Dedifferentiated amniotic fluid mesenchymal stem cell (primary cell): Measurements from ENCODE around the gene MCRIP2.

Experiments
- DNase-seq: peaks from one replicate; pipeline ENCODE4 v3.0.0-alpha.2; 2016; ENCODE audit errors: extremely low spot score

Gene MCRIP2

DNA sequence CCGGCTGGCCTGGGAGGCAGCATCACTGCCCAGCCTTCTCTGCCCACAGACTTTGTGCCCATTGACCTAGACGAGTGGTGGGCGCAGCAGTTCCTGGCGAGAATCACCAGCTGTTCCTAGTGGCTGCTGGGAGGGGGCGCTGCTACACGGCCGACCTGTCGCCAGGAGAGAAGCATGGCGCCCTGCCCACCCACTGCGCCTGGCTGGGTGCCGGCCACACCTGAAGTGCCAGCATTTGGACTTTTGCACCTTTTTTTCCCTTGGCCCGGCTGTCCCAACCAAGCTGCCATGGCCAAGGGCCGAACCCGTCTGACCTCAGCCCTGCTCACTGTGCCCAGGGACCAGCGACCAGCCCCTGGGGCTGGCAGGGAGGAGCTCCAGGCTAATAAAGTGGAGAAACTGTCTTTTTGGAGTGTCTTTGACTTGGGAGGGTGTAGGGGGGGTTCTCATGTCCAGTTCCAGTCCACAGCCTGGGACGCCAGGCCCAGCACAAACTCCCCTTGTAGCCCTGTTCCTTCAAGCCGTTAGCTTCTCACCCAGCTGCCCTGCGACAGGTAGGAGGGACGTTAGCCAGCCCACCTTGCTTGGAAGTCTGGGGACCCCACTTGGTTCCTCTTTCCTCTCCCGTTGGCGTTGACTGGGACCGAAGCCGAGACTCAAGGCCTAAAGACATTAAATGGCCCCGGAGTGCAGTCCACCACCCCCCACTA, 6.6 kb downstream of the MCRIP2 start:
- no peak for DNase-seq

DNA sequence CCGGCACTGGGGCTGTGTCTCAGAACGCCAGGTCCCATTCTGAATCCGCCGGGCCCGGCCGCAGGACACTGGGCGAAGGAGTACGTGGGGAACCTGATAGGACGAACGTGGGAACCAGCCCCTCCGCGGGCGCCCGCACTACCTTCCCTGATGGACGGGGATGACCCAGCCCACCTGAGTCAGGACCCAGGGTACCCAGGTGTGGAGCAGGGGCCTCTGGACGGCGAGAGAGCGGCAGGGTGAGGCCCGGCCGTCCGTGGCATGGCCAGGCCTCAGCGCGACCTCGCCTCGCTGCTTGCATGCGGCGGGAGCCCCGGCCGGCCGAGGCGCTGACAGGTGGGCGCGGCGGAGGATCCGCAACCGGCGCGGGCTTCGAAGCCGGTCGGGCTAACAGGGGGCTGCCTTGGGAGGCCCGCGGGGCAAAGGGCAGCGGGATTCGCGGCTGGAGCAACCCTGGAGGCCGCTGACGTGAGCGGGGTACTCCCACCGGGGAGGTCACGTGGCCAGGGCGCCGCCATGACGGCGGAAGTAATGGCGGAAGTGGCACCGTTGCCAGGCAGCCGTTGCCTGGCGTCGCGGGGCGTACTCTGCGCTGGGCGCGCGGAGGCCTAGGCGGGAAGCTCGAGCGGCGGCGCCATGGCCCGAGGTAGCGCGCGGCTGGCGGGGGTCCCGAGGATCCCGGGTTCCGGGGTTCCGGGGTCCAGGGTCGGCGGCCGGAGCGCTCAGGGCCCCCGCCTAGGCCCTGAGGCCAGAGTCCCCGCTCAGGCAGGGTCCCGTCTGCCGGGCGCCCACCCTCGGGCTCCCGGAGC, 7.4 kb downstream of the MCRIP2 start, which contains the start of gene WDR90:
Gene WDR90, plus strand, starts transcription at position 585 of the 809 bp plus-strand sequence. Its CDS starts 52 bp downstream, at position 637.
- DNase-seq: peak; percentile 75

DNA sequence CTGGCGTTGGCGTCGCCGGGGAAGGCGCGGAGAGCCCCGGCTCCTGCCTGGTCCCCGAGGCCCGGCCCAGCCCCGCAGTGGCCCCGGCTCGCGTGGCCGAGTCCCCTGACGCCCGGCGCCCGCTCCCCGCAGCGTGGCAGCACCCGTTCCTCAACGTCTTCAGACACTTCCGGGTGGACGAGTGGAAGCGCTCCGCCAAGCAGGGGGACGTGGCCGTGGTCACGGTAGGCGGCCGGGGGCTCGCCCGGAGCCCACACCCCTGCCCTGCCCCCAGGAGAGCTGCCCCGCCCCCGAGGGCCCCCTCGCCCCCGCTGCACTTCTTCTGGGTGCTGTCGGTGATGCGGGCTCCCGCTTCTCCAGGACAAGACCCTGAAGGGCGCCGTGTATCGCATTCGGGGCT, 8.0 kb downstream of the MCRIP2 start:
- DNase-seq: no peak

DNA sequence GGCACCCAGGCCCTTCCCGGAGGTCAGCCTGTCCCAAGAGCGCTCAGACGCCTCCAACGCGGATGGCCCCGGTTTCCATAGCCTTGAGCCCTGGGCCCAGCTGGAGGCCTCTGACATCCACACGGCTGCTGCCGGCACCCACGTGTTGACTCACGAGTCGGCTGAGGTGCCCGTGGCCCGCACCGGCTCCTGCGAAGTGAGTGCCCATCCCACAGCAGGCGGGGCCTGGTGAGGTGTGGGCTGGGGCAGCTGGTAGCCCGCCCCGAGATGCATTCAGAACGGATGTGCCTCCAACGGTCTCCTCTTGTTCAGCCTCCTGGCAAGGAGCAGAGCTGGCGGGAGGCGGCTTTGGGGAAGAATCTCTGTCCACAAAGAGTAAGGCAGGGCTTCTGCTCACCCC, 10.2 kb downstream of the MCRIP2 start:
- DNase-seq: no peak

DNA sequence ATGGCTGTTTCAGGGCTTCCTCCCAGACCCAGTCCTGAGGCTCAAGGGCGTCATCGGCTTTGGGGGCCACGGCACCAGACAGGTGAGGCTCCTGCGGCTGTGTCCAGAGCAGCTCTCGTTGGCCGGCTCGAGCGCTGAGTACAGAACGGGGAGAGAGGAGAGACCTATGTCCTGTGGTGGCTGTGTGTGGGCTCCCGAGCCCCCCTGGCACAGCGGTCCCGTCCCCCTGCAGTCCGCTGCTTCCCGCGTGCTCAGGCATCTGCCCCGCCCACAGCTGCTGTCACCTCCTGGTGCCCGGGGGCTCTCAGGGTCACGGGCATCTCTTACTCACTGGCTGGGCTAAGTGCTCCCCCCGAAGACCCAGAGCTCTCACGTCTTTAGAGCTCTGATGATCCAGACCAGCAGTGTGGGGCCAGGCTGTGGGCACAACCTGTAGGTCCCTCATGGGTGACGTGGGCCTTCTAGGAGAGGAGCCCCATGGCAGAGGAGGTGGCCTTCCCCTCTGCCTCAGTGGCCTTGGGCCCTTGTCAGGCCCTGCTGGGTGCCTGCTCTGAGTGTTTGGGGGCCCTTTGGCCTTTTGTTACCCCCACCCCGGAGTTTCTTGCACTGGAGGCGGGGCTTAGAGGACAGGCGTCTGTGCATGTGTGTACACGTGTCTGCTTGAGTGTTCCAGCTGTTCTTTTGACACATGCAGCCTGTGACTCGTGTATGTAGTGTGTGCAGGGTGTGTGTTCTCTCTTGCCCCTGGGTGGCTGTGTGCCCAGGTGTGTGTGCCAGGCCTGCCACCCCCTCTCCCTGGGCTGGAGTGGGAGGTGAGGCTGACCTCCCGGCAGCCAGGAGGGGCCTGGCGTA, 11.1 kb downstream of the MCRIP2 start:
- no peak for DNase-seq

DNA sequence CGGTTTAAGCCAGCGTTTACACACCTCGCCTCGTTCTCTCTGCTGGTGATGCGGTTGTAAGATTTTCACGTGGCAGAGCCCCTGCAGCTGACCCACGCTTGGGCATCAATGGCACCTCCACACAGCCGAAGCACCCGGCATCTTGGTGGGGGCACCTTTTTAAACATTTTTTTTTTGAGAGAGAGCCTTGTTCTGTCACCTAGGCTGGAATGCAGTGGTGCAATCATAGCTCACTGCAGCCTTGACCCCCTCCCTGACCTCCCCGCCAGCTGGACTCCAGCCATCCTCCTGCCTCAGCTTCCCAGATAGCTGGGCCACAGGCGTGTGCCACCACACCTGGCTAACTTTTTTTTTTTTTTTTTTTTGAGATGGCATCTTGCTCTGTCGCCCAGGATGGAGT, 12.4 kb downstream of the MCRIP2 start:
- DNase-seq: no peak

DNA sequence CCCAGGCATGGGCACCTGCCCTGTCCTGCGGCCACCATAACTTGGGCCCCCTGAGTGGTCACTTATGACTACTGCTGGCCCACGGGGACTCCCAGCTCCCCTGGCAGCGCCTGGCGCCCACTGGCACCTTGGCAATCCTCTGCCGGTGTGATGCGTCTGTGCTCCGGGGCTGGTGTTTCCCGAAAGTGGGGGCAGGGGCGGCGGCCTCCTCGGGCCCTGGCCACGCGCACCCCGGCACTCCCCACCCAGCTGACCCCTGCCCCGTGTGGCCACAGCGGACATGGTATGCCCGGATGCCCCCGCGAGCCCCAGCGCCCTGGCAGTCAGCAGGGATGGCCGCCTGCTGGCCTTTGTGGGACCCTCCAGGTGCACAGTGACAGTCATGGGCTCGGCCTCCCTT, 15.9 kb downstream of the MCRIP2 start:
- DNase-seq: no peak

DNA sequence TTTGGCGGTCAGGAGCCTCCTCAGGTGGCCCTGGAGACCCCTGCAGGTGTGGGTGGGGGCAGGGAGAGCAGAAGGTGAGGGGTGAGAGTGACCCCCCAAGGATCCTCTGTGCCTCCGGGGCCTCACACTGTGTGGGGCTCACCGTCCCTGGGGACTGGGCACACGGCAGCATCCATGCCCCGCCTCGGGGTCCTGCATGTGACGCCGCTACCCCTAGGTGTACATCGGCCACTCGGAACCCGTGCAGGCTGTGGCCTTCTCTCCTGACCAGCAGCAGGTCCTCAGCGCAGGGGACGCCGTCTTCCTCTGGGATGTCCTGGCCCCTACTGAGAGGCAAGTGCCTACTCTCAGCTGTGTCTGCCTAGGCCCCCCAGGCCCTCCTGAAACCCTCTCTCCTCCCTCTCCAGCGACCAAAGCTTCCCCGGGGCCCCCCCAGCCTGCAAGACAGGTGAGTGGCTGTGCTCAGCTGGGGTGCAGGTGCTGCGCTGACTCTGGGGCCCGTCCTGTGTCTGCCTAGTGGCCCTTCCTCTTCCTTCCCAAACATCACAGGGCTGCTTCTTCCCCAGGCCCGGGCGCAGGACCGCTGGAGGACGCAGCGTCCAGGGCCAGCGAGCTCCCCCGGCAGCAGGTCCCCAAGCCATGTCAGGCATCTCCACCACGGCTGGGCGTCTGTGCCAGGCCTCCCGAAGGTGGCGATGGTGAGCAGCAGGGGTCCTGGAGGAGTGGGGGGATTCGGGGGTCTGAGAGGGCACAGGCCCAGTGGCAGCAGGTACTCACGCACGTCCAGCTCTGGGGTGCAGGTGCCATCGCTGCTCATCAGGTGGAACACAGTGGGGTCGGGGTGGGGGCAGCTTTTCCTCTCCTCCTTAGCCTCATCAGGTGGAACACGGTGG, 17.3 kb downstream of the MCRIP2 start:
- no peak for DNase-seq

DNA sequence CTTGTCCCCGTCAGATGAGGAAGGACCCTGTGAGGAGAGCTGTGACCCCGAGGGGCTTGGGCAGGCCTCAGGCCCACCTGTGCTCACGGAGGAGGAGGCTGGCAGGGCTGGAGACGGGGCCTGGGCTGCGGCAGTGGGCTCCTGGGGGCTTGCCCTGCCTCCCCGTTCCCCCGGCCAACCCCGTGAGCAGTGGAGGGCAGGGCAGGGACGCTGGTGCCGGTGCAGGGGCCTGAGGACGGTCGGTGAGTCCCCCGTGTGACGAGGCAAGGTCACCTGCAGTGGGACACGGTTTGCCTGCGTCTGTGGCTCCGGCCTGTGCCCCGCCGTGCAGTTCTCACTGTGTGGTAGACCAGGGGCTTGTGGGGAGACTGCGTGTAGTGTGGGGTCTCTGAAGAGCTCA, 18.0 kb downstream of the MCRIP2 start:
- no peak for DNase-seq

DNA sequence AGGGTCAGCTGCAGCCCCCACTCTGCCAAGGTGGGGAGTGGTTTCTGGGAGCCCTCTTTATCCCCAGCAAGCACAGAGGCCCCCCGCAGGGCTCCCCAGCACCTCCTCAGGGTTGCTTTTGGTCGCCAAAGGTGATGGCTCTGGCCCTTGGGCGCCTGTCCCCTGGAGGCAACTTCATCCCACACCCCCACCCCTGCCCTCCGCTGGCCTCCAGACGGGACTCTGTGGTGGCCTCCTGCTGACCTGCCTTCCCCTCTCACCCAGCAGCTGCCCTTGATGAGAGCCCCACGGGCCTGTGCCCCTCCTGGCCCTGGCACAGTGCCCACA, 18.5 kb downstream of the MCRIP2 start:
- no peak for DNase-seq

DNA sequence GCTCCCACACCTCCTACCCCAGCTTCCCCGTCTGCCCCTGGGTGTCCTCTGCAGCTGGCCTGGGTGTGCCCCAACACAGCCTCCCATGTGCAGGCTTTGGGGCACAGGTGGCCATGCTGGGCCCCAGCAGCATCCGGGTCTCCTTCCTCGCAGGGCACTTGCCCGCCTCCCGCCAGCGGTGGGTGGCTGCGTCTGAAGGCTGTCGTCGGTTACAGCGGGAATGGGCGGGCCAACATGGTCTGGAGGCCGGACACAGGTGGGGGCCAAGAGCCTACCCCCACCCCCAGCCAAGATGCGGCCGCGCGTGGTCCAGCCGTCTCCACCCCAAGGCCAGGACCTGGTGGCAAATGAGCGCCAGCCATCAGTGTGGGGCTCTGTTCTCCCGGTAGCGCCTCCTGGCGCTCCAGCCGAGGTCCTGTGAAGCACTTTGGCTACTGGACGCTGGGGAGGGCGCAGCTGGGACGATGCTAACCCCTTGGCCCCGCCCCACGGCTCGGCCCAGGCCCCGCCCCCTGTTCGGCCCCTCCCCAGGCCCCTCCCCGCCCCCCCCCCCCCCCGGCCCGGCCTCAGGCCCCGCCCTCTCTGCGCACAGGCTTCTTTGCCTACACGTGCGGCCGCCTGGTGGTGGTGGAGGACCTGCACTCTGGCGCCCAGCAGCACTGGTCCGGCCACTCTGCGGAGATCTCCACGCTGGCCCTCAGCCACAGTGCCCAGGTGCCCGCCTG, 19.0 kb downstream of the MCRIP2 start:
- DNase-seq: peak; percentile 21

DNA sequence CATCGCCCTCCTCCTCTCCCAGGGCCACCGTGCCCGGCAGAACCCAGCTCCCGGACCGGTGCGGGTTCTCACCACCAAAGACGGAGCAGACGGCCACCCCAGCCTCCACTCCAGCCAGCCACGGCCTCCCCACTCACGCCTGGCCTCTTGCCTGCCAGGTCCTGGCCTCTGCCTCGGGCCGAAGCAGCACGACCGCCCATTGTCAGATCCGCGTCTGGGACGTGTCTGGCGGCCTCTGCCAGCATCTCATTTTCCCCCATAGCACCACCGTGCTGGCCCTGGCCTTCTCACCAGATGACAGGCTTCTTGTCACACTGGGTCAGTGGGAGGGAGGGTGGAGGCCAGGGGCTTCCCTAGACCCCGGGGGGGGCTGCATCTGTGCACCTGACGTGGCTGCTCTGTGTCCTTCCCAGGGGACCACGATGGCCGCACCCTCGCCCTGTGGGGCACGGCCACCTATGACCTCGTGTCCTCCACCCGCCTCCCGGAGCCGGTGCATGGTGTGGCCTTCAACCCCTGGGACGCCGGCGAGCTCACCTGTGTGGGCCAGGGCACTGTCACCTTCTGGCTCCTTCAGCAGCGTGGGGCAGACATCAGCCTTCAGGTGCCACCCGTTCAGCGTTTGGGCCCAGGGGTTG, 19.7 kb downstream of the MCRIP2 start:
- DNase-seq: no peak

DNA sequence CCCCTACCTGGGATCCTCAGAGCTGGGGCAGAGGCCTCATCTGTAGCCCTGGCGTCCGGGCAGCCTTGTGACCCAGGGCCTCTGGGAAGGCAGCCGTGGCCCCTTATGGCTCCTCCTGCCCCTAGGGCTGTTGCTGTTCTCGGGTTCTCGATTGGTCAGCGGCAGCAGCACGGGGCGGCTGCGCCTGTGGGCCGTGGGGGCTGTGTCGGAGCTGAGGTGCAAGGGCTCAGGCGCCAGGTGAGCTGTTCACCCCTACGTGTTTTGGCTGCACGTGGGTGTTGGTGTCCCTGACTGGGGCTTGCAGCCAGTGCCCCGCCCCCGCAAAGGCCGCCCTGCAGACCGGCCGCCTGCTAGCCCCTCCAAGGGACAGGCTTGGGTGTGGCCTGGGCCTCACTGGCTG, 20.5 kb downstream of the MCRIP2 start:
- DNase-seq: no peak

DNA sequence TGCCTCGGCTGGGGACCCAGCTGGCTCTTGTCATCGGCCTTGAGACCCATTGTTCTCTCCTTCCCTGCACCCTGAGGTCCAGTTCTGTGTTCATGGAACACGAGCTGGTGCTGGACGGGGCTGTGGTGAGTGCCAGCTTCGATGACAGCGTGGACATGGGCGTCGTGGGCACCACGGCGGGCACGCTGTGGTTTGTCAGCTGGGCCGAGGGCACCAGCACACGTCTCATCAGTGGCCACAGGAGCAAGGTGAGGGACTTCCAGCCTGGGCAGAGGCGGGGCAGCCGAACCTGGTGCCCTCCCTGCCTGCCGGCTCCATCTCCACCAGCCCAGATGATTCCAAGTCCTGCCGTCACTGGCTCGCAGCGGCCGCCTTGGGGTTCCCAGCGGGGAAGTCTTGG, 21.0 kb downstream of the MCRIP2 start:
- DNase-seq: no peak

DNA sequence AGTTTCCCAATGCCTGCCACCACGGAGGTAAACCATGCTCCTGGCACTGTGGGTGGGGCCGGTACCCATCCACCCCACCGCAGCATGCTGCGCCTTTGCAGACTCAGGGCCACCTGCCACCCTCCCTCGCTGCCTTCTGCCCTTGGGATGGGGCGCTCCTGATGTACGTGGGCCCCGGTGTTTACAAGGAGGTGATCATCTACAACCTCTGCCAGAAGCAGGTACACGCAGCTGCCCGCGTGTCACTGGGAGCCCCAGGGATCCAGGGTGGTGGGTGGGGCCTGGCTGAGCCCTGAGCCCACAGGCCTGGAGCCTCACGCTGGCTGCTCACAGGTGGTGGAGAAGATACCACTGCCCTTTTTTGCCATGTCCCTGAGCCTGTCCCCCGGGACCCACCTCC, 24.9 kb downstream of the MCRIP2 start:
- no peak for DNase-seq

DNA sequence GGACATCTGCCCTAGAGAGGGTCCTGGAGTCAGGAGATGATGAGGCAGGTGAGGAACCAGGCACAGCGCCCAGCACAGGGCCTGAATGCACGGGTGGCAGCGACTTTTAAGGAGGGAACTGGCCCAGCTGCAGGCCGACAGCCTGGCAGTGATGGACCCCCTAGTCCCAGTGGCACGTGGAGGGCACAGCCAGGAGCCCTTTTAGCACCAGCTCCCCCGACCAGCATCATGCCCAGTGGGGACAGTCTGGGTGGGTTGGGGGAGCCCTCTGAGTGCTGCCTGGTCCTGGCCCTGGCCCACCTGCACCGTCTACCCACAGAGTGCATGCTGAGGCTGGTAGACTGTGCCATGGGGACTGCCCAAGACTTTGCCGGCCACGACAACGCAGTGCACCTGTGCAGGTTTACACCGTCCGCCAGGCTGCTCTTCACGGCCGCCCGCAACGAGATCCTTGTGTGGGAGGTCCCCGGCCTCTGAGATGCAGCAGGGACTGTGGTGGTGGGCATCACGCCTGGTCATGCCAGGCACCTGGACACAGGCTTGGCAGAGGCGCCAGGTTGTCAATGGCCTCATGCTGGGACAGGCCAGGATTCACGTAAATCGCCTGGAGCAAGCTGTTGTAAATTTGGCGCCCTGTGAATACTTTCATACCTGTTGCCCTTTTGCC, 25.6 kb downstream of the MCRIP2 start:
- DNase-seq: no peak

DNA sequence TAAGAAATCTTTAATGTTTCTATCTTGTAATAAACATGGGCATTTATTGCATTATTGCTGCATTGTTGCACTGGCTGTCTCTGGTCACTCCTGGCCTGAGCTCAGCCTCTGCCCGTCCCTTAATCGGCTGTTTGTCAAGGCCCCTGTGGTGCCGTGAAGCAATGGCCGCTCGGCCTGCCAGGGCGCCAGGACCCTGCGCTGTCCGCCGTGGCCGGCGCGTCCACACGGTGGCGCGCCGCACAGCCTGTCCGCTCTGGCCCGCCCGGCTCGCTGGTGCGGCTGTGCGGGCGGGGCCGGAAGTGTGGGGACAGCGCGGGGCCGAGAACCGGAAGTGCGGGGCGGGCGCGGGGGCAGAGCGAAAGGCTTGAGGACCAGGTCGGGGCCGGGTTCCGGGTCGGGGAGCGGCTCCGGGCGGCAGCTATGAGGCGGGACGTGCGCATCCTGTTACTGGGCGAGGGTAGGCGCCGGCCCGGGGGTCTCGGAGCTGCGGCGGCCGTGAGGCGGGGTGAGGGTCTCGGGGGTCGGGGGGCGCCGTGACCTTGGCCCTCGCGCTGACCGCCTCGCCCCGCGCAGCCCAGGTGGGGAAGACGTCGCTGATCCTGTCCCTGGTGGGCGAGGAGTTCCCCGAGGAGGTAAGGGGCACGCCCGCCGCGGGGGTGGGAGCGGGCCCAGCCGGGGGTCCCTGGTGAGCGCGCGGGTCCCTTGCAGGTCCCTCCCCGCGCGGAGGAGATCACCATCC, 26.3 kb downstream of the MCRIP2 start, which contains the start of gene RHOT2:
Gene RHOT2, plus strand, starts transcription at position 353 of the 739 bp plus-strand sequence. Its CDS starts 68 bp downstream, at position 421.
- peak; percentile 89 for DNase-seq

DNA sequence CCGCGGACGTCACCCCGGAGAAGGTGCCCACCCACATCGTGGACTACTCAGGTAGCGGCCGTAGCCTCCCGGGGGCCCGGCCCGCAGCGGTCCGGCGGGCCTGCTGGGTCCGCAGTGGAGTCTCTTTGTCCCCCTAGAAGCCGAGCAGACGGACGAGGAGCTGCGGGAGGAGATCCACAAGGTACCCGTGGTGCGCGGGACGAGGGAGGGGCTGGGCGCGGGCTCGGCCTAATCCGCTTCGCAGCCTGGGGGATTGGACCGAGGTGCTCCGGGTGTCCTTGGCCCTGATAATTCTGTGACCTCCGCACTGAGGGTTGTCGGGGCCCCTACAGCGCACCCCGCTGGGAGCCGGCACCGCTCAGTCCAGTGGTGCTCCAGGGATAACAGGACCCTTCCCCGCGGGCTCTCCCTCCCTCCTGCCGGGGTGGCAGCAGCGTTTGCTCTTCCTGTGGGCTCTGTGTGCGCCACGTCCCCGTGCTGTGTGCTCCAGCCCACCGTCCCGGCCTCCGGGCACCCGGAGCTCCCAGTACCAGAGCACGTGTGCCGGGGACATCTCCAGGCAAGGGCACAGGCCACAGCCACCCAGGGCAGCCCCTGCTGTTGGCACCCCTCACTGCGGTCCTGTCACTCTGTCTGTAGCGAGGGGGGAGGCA, 27.0 kb downstream of the MCRIP2 start:
- no peak for DNase-seq
